Activated CD4-positive, CD25-positive, alpha-beta regulatory T cell treated with anti-CD3 and anti-CD28 coated beads, Interleukin-2, amount 50 U/mL, for 16 hours (primary cell): ENCODE data around the gene SLC13A3.

Experiments
- DNase-seq: peaks from one replicate; pipeline ENCODE4 v3.0.0-alpha.2; 2020; ENCODE audit warnings: low read depth, low spot score

Gene SLC13A3

GRCh38 chr20:46651091-46651962, at the start of gene SLC13A3:
SLC13A3 (minus strand) TSS chr20:46651459; CDS start chr20:46651421, 38 bp downstream.
- DNase-seq, result no peak

- DNase-seq, result no peak
Observed at GRCh38 chr20:46701057-46701456, 49.8 kb upstream of the SLC13A3 start.

- no peak for DNase-seq
Observed at GRCh38 chr20:46700481-46700880, 49.2 kb upstream of the SLC13A3 start.

- DNase-seq, result no peak
Observed at GRCh38 chr20:46699651-46700359, 48.5 kb upstream of the SLC13A3 start.

- DNase-seq, result no peak
Observed at GRCh38 chr20:46698788-46699187, 47.5 kb upstream of the SLC13A3 start.

- no peak for DNase-seq
Observed at GRCh38 chr20:46696791-46697279, 45.6 kb upstream of the SLC13A3 start.

- no peak for DNase-seq
Observed at GRCh38 chr20:46695892-46696291, 44.6 kb upstream of the SLC13A3 start.

- no peak for DNase-seq
Observed at GRCh38 chr20:46694484-46694883, 43.2 kb upstream of the SLC13A3 start.

GRCh38 chr20:46691196-46691595, 39.9 kb upstream of the SLC13A3 start:
- DNase-seq, result no peak

- no peak for DNase-seq
Observed at GRCh38 chr20:46690219-46691106, 39.2 kb upstream of the SLC13A3 start.

GRCh38 chr20:46689754-46690085, 38.5 kb upstream of the SLC13A3 start:
- DNase-seq, result no peak

GRCh38 chr20:46689082-46689753, 38.0 kb upstream of the SLC13A3 start, which contains the start of gene TP53RK:
TP53RK (minus strand) TSS chr20:46689444; CDS start chr20:46689414, 30 bp downstream.
- peak; percentile 87 for DNase-seq

GRCh38 chr20:46688151-46689081, 37.2 kb upstream of the SLC13A3 start:
- DNase-seq, result no peak

GRCh38 chr20:46683939-46684750, 32.9 kb upstream of the SLC13A3 start:
- DNase-seq, result no peak

GRCh38 chr20:46683668-46683938, 32.3 kb upstream of the SLC13A3 start:
- DNase-seq, result no peak

- no peak for DNase-seq
Observed at GRCh38 chr20:46683011-46683667, 31.9 kb upstream of the SLC13A3 start.

GRCh38 chr20:46682063-46682821, 31.0 kb upstream of the SLC13A3 start:
- no peak for DNase-seq
